ENCODE results near the gene RPS14. TPM values are rescaled to one million over a fixed set of nuclear protein-coding genes. Genes with fewer than 3 reads are reported as not detected.
A peak's percentile ranks its signal among the peaks of the same experiment; 100 is the strongest.

Gene RPS14
- total and polyA plus RNA-seq, 2 of the 4 experiments (the other 2 are of a cell fraction) = 6,296 to 7,310 TPM

DNA sequence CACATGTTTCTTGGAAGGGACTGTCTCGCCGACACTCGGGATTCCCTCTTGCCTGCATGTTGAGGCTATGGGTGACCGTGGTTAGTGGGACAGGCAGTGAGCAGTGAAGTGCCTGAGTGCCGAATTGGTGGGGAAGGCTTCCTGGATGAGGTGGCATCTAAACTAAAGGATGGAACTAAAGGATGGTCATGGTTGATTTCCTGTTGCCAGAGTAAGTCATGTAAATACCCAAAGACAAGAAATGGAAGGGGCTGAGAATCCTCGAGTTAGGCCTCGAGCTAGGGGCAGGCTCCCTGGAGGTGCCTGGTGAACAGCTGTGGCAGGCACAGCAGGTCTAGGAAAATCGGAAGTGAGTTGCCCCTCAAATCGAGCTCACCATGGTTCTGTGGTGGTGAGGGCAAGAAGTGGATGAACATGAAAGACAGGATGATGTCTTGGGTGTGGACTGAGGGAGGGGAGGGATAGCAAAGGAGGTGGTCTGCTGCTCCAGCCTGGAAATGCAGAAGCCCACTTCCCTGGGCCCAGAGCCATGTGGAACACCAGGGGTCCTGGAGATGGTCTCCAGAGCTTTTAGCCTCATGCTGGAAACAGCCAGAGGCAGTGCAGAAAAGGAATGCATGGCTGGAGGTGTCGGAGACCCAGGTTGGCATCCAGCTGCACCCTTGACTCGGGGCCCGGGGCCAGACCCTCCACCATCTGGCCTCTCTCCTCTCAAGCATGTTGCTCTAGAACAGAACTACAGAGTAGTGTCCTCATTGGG lies 49.0 kb downstream of the RPS14 start:
- H3K27ac ChIP-seq (ENCODE audit: insufficient read depth, low read length) = no peak overlapping the region
- 0 out of 2 replicates have a peak overlapping the region, but pooled peaks have one; percentile 17 for H2BK20ac ChIP-seq (ENCODE audit: low read depth, low read length)
- H3K4me2 ChIP-seq (ENCODE audit: low read depth, low read length) = no peak overlapping the region
- no peak for ATAC-seq (ENCODE audit: low read depth)
- H3K4me1 ChIP-seq (ENCODE audit: control insufficient read depth, insufficient read depth, low read length) = peaks cover 19% of the 10 kb centered on the region
- H3K9me1 ChIP-seq (ENCODE audit: insufficient read depth, low read length) = peaks cover 36% of the 10 kb centered on the region
- TF ChIP-seq MAZ (IDR thresholded peaks at IDR 0.05; ENCODE audit: borderline replicate concordance, low read depth, low read length) (no peak), POLR2A (IDR thresholded peaks at IDR 0.05; ENCODE audit: low read depth, low read length) (no peak), MAFK (IDR thresholded peaks at IDR 0.05; ENCODE audit: low read depth, low read length) (no peak), SMC3 (IDR thresholded peaks at IDR 0.05; ENCODE audit: low read depth, low read length) (no peak), MXI1 (IDR thresholded peaks at IDR 0.05; ENCODE audit: borderline replicate concordance, low read depth, low read length) (no peak), USF2 (IDR thresholded peaks at IDR 0.05; ENCODE audit: low read depth, low read length) (no peak), RCOR1 (IDR thresholded peaks at IDR 0.05; ENCODE audit: insufficient replicate concordance, low read length) (no peak), BHLHE40 (IDR thresholded peaks at IDR 0.05; ENCODE audit: low read depth, low read length) (no peak), ELK1 (IDR thresholded peaks at IDR 0.05; ENCODE audit: borderline replicate concordance, low read depth, low read length) (no peak)
- TF ChIP-seq, protein P1, sequence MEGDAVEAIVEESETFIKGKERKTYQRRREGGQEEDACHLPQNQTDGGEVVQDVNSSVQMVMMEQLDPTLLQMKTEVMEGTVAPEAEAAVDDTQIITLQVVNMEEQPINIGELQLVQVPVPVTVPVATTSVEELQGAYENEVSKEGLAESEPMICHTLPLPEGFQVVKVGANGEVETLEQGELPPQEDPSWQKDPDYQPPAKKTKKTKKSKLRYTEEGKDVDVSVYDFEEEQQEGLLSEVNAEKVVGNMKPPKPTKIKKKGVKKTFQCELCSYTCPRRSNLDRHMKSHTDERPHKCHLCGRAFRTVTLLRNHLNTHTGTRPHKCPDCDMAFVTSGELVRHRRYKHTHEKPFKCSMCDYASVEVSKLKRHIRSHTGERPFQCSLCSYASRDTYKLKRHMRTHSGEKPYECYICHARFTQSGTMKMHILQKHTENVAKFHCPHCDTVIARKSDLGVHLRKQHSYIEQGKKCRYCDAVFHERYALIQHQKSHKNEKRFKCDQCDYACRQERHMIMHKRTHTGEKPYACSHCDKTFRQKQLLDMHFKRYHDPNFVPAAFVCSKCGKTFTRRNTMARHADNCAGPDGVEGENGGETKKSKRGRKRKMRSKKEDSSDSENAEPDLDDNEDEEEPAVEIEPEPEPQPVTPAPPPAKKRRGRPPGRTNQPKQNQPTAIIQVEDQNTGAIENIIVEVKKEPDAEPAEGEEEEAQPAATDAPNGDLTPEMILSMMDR (conservative IDR thresholded peaks at IDR 0.05; ENCODE audit: low read depth, low read length) = no peak
- peak overlapping the region; percentile 76; the same call in 1 of the 2 replicates for H2AK5ac ChIP-seq (ENCODE audit: low read depth, low read length)
- no peak overlapping the region for H3K9ac ChIP-seq (ENCODE audit: low read depth, low read length)
- no peak for DNase-seq
- H2BK15ac ChIP-seq (ENCODE audit: low read depth, low read length) = peak overlapping the region; percentile 26; the same call in 1 of the 3 replicates
- 94% methylated on average over 8 of the region's 12 CpGs; no CpG with 5 or more reads in 1 of the 2 experiments for WGBS, 2 experiments (ENCODE audit: extremely low coverage in 2 of 2, insufficient read length in 1 of 2)
- no peak overlapping the region for H3K56ac ChIP-seq (ENCODE audit: extremely low read depth, insufficient read depth, low read length)
- peak overlapping the region; percentile 20 for H3K4ac ChIP-seq (ENCODE audit: low read depth, low read length)
- 0 out of 2 replicates have a peak overlapping the region, but pooled peaks have one; percentile 32 for H4K91ac ChIP-seq (ENCODE audit: insufficient read depth, low read depth, low read length)
- intact Hi-C loops (cut with micrococcal nuclease) (no loop called here), in situ Hi-C loops (cut with MboI; ENCODE audit: low sequenced_read_pairs) (no loop called here), dilution Hi-C loops (cut with HindIII; ENCODE audit: low sequenced_read_pairs, unreplicated experiment) (no loop called here)
- H4K20me1 ChIP-seq (ENCODE audit: insufficient read depth, low read length) = peaks cover 7% of the 10 kb centered on the region; the same call in 1 of the 2 replicates
- H3K4me3 ChIP-seq (ENCODE audit: insufficient read depth, low read depth, low read length) = no peak overlapping the region
- no peak overlapping the region for H2AFZ ChIP-seq (replicated peaks; ENCODE audit: low read length, poor library complexity)
- H4K8ac ChIP-seq (ENCODE audit: low read depth in 2 of 2, low read length in 2 of 2) = 0 out of 4 replicates have a peak overlapping the region, but pooled peaks of 1 of the 2 experiments have one; percentile 28
- no peak overlapping the region for H3K23ac ChIP-seq (ENCODE audit: low read depth, low read length)
- no peak overlapping the region for H3K18ac ChIP-seq (ENCODE audit: low read depth, low read length)
- BruUV-seq (replicated peaks) = no TSS peak
- H3K9me3 ChIP-seq (ENCODE audit: control insufficient read depth, insufficient read depth, low read length) = no peaks in the 10 kb centered on the region
- no peak overlapping the region for H2BK5ac ChIP-seq (ENCODE audit: low read depth, low read length, poor library complexity, severe bottlenecking)
- H3K79me1 ChIP-seq (ENCODE audit: low read depth in 1 of 2, low read length in 2 of 2) = peaks cover 0 to 15% of the 10 kb centered on the region in 2 experiments; a peak in 1 of 4 replicates
- H3K36me3 ChIP-seq (ENCODE audit: control insufficient read depth, insufficient read depth, low read length) = peaks cover 31% of the 10 kb centered on the region
- ChIA-PET POLR2A (ENCODE audit: unreplicated experiment) (no interaction called here), CTCF (no interaction called here)
- no peak overlapping the region for H4K5ac ChIP-seq (ENCODE audit: low read depth, low read length)
- no peak overlapping the region for H3K14ac ChIP-seq (replicated peaks; ENCODE audit: low read depth, low read length)
- peak overlapping the region; percentile 68 for H2AK9ac ChIP-seq (replicated peaks; ENCODE audit: low read depth, low read length, poor library complexity)
- peak overlapping the region; percentile 57; the same call in 1 of the 2 replicates for H2BK120ac ChIP-seq (ENCODE audit: low read depth, low read length)
- no peaks in the 10 kb centered on the region for H3K27me3 ChIP-seq (ENCODE audit: control insufficient read depth, insufficient read depth, low read length)
